NCI-H128 (cell line): ENCODE measurements around the gene NUAK2.
"Not testable (repeated sequence)": the region's sequence is repeated elsewhere in the genome, so short reads cannot be mapped to it uniquely, and the experiment has no call there.

Experiments
- DNase-seq: peaks from one replicate; lab custom pipeline; 2025; ENCODE audit not compliant: unreplicated experiment; lab: John Stamatoyannopoulos, UW

NUAK2 gene

GRCh38 chr1:205321162-205321958 is at the start of gene NUAK2:
TSS of gene NUAK2 (minus strand) at chr1:205321745. CDS start at chr1:205321628, 117 bp downstream.
- peak; percentile 92 for DNase-seq

DNA sequence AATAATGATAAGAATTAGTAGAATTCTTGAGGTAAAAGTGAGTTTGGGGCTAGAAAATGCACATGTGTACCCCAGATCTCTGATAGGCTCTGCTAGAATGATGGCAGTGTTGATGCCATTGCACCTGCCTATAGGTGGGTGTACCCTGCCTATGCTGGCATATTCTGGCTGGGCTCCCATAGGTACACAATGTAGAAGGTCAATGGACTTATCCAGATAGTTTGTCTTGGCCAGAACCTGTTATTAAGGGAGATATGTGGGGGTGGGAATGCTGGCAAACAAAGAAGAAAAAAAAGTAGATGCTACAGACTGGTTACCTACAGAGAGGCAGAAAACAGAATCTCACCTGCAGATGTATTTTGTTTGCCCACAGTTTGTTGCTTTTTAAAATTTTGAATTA is 49.2 kb upstream of the NUAK2 start:
- DNase-seq, result no peak

- no peak for DNase-seq
Observed at GRCh38 chr1:205369701-205370123, 48.2 kb upstream of the NUAK2 start.

DNA sequence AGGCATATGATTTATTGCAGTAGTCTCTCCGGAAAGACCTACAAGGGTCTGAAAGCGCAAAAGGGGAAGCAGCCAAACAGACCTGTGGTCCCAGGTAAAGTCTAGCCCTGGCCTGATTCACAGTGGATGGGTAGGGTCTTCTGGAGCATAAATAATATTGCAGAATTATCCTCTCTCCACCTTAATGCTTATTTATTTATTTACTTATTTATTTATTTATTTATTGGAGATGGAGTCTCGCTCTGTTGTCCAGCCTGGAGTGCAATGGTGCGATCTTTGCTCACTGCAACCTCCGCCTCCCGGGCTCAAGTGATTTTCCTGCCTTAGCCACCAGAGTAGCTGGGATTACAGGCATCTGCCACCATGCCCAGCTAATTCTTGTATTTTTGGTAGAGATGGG is 46.9 kb upstream of the NUAK2 start:
- no peak for DNase-seq

DNA sequence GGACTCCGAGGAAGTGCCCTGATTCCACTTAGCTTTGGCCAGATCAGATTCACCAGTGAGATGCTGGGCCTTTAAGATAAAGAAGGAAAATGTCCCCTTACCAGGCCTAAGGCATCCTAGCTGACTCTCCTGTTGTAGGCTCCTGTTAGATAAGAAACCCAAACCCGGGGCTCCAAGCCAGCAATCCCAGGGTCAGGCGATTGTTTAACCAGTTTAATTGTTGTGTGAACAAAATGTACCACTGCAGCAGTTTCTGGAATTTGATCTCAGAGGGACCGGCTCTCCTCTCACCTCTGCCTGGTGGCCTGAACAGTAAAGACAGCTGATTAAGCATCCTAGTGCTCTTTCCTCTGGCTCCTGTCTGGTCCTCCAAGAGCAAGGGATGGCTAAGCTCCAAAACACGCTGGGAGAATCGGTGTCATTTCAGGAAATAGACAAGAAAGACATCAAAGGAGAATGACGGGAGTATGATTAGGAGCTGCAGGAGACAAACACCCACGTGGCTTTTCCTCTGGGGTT is 44.5 kb upstream of the NUAK2 start:
- DNase-seq, result no peak

GRCh38 chr1:205365086-205365485 is 43.5 kb upstream of the NUAK2 start:
- not testable (repeated sequence) for DNase-seq

DNA sequence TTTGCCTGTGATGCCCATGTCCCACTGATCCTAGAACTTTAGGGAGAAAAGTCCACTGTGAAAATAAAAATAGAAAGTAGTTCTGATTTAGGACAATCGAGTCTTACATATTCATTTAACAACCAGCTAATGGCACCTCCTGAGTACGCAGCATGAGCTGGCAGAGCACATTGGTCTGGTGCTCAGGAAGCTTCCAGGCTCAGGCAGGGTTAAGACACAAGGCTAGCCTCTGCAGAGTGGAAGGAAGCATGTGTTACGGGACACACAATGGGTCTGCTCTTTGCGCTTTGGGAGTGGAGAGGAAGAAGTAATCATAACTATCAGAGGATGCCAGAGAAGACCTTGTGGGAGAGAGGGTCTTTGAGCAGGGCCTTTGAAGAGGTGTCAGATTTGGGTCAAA is 39.3 kb upstream of the NUAK2 start:
- DNase-seq, result no peak

- DNase-seq, result no peak
Observed at GRCh38 chr1:205359771-205360565, 38.4 kb upstream of the NUAK2 start.

DNA sequence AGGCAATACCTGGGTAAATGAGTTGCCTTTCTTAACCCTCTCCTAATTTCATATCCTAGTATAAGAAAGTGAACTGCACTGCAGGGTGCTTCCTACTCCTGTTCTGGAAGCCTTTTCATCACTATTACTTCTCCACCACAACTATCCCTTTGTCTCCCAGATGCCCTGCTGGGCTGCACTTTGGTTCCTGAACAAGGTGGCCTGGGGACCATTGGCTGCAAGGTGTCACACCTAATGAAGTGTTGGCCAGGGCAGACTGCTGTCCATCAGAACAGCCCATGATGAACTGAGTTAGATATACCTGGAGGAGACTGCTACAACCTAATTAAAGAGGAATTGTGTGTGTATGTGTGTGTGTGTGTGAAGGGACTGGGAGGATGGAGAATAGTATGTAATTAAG is 37.0 kb upstream of the NUAK2 start:
- DNase-seq, result no peak

GRCh38 chr1:205357567-205357966 is 36.0 kb upstream of the NUAK2 start:
- no peak for DNase-seq

- no peak for DNase-seq
Observed at GRCh38 chr1:205356440-205357139, 35.0 kb upstream of the NUAK2 start, which contains the start of gene KLHDC8A. TSS of gene KLHDC8A (minus strand) at chr1:205356922. CDS start at chr1:205343604, 13,318 bp downstream.

DNA sequence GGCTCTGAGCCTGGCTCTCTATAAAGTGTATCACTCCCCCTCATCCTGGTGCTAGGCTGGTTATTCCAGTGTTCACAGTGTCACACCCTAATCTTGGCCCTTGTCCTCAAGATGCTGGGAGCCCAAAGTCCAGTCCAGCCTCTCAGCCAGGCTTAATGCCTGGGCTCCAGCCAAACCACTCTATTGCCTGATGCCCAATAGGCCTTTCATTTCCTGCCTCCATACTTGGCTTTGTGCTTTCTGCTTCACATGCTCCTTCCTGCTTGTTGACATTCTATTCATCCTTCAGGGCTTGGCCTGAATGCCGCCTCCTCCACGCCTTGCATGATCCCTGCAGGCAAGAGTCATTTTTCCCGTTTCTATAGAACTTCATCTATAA is 33.5 kb upstream of the NUAK2 start:
- DNase-seq, result no peak

GRCh38 chr1:205354259-205355074 is 32.9 kb upstream of the NUAK2 start:
- DNase-seq, result no peak

DNA sequence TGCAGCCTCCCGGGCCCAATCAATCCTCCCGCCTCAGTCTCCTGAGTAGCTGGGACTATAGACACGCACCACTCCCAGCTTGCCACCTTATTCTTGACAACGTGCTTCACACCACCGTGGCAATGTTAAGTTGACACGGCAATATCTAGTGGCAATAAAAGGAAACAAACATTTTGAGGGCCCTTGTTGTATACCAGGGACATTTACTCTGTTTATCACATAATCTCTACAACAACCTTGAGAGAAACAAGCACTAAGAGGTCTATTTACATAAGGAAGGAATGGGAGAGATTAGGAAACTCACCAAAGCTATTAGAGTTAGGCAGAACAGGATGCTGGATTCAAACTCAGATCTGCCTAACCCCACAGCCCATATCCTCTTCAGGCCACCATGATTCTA is 32.1 kb upstream of the NUAK2 start:
- no peak for DNase-seq

- DNase-seq, result no peak
Observed at GRCh38 chr1:205353191-205353590, 31.6 kb upstream of the NUAK2 start.

GRCh38 chr1:205351984-205352713 is 30.6 kb upstream of the NUAK2 start:
- DNase-seq, result peak; percentile 82

DNA sequence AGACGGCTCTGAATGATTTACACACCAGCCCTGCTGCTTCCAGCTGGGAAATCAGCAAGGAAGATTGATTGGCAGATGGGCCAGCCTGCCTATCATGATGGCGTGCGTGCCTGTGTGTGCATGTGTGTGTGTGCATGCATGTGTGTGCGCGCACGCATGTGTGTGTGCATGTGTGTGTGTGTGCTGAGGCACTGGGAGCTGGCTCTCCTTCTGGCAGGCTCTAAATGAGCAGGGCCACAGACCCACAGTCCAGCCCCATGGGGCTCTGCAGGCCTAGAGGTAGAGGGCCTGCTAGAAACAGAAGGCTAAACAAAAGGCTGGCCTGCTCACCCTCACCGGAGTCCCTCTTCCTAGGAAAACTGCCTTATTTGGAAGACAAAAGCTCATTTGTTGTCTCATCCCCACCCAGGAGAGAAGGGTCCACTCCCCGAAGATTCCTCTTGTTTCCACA is 29.2 kb upstream of the NUAK2 start:
- DNase-seq, result peak; percentile 26

DNA sequence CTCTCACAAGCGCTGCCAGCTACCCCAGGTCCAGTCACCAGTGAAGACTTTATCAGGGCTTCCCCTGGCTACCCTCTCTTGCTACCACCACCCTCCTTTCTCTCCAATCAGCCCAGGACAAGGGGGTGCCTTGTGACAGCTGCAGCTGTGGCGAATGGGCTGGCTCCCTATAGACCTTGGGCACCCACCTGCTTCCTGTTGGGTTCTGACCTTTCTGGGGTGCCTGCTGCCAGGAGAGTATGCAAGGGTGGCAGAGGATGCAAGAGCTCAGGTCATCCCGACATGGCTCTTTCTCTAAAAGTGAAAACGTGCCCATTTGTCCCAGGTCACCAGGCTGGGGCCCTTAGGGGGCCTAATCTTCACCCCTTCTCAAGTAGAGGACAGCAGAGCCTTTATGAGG is 28.6 kb upstream of the NUAK2 start:
- DNase-seq, result no peak

DNA sequence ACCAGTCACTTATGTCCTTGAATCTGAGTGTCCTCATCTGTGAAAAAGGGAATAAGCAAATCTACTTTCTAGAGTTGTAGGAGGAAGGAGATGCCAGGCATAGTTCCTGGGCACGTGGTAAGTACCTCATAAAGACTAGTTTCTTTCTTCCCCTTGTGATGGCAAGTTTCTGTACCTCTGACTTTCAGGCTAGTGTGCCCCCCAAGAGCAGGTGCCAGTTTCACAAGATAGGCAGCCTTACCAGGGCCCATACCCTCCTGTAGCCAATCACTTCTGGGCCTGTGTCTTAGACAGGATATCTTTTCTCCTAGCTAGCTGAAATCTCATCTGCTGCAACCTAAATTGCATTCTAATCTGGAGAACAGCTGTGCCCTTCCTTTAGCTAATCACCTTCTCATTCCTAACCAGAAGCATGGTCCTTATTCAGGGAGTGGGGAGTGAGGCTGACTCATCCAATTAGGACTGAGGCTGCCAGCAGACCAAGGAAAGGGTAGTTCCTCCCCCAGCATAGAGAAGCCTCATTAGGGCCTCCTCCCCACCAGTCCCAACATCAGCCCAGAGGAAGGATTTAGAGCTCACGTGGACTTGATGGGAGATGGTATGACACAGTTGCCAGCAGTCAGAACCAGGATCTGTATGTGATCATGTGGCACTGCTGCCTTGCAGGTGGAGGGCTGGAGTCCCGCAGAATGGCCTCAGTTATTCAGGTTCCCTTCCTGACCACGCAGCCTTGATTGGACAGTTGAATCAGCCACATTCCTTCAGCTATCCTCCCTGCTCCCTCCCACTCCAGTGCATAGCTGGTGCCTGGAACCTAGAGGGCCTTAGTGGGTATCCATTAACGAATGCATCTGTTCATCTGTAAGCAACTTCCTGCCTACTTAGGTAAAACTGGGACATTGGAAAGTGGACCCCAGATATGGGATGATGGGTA is 27.3 kb upstream of the NUAK2 start:
- DNase-seq, result no peak
